Kidney epithelial cell (primary cell): ENCODE measurements around the gene TIPRL. TPM values are rescaled to one million over a fixed set of nuclear protein-coding genes. Genes with fewer than 3 reads are reported as not detected.

Experiments
- DNase-seq: peaks from one replicate; pipeline ENCODE4 v3.0.0-alpha.2; 2010; ENCODE audit warnings: low read depth
- H3K27me3 ChIP-seq: 2 replicates; pipeline ENCODE4 v1.6.0; 2011; ENCODE audit warnings: low read length; ENCODE audit not compliant: control insufficient read depth, insufficient read depth
- H3K36me3 ChIP-seq: 2 replicates; pipeline ENCODE4 v1.5.1; 2011; ENCODE audit warnings: low read length; ENCODE audit not compliant: control insufficient read depth, insufficient read depth
- H3K4me3 ChIP-seq: 2 replicates; pipeline ENCODE4 v1.5.1; 2011; ENCODE audit warnings: low read depth, mild to moderate bottlenecking, control low read depth, low read length
- CTCF ChIP-seq: IDR thresholded peaks from 2 replicates; pipeline ENCODE4 v1.5.1; 2011; ENCODE audit warnings: mild to moderate bottlenecking, moderate library complexity, low read length, control low read depth, inconsistent platforms; ENCODE audit not compliant: insufficient read depth, poor library complexity, severe bottlenecking
- total RNA-seq: library from RNA; depleted of rRNA; stranded (reverse); fragments of >200 nt; gene quantifications from 2 replicates; pipeline ENCODE4 v1.2.3, GENCODE V29; 2015

Gene TIPRL
- total RNA-seq, 1 donor from 2014 or later = 49.0 TPM

- no peaks in the 10 kb centered on the region for H3K36me3 ChIP-seq
- TF ChIP-seq CTCF = no peak
- no peak for DNase-seq
- peak overlapping the region; percentile 79 for H3K4me3 ChIP-seq
- H3K27me3 ChIP-seq = no peaks in the 10 kb centered on the region
Observed at GRCh38 chr1:168135921-168136708, 42.6 kb upstream of the TIPRL start.

GRCh38 chr1:168136709-168137514 lies 41.9 kb upstream of the TIPRL start, which contains the start of gene GPR161:
Gene GPR161 (minus strand): TSS chr1:168136930. CDS start chr1:168104850, 32,080 bp downstream.
- Histone ChIP-seq H3K4me3 (peak within 1 kb of the TSS; percentile 79), H3K36me3 (no peaks in the 10 kb centered on the region), H3K27me3 (no peaks in the 10 kb centered on the region)
- no peak for TF ChIP-seq CTCF
- DNase-seq = no peak

GRCh38 chr1:168137515-168137821 lies 41.3 kb upstream of the TIPRL start:
- Histone ChIP-seq H3K4me3 (peak overlapping the region; percentile 79), H3K27me3 (no peaks in the 10 kb centered on the region), H3K36me3 (no peaks in the 10 kb centered on the region)
- no peak for TF ChIP-seq CTCF
- DNase-seq = no peak

- no peaks in the 10 kb centered on the region for H3K36me3 ChIP-seq
- no peaks in the 10 kb centered on the region for H3K27me3 ChIP-seq
- DNase-seq = no peak
- H3K4me3 ChIP-seq = no peak overlapping the region
- TF ChIP-seq CTCF = no peak
Observed at GRCh38 chr1:168138134-168138533, 40.6 kb upstream of the TIPRL start.

GRCh38 chr1:168139070-168139469 lies 39.7 kb upstream of the TIPRL start:
- no peak for DNase-seq
- no peak overlapping the region for H3K4me3 ChIP-seq
- H3K27me3 ChIP-seq = no peaks in the 10 kb centered on the region
- no peaks in the 10 kb centered on the region for H3K36me3 ChIP-seq
- TF ChIP-seq CTCF = no peak
